BJ (cell line): Measurements from ENCODE around the gene RCOR1. TPM values are rescaled to one million over a fixed set of nuclear protein-coding genes. Genes with fewer than 3 reads are reported as not detected.

ENCODE experiments used
- CTCF ChIA-PET: fragments of 350-600 bp; formaldehyde crosslinking; extraction: SDS; loops from one replicate; lab custom pipeline; 2021; ENCODE audit warnings: antibody characterized with exemption, inconsistent platforms; lab: Yijun Ruan, JAX
- POLR2A ChIA-PET: fragments of 300-600 bp; sonication (Branson Sonifier 250); formaldehyde crosslinking; extraction: SDS; loops from one replicate; lab custom pipeline; 2021; ENCODE audit warnings: antibody characterized with exemption; lab: Charles Lee
- DNase-seq: peaks from one replicate; pipeline ENCODE4 v3.0.0-alpha.2; 2011; ENCODE audit warnings: low read depth
- H3K27me3 ChIP-seq: 2 replicates; pipeline ENCODE4 v1.6.0; 2011; ENCODE audit warnings: low read length; ENCODE audit not compliant: control insufficient read depth, insufficient read depth
- H3K36me3 ChIP-seq: 2 replicates; pipeline ENCODE4 v1.5.1; 2011; ENCODE audit warnings: low read length; ENCODE audit not compliant: control insufficient read depth, insufficient read depth
- H3K4me3 ChIP-seq: 2 replicates; pipeline ENCODE4 v1.5.1; 2011; ENCODE audit warnings: low read depth, mild to moderate bottlenecking, control low read depth, low read length
- CTCF ChIP-seq: IDR thresholded peaks from 2 replicates; pipeline ENCODE4 v1.5.1; 2011; ENCODE audit warnings: low read depth, mild to moderate bottlenecking, control low read depth, inconsistent platforms, low read length, moderate library complexity; ENCODE audit not compliant: insufficient read depth
- polyA plus RNA-seq: library from polyadenylated mRNA; depleted of rRNA; stranded (reverse); fragments of >200 nt; gene quantifications from 2 replicates; pipeline ENCODE4 v1.2.3, GENCODE V29; 2011

Gene RCOR1
- polyA plus RNA-seq, 1 experiment, result 7.9 TPM

DNA sequence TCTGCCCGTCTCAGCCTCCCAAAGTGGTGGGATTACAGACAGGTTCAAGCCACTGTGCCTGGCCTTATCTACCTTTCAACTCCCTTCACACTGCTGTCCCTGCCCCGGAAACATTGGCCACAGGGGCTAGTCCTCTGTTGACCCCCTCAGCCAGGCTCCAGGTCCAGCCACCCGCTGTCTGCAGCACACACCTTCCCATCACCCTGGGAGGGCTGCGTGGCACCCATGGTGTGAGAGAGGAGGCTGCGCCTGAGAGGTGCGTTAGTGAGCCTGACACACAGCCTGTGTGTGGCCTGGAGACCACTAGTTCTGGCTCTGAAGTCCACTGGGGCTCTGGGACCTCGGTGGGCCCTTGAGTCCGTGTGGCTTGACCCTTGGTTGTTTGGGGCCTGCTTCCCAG lies 156.4 kb downstream of the RCOR1 start:
- no peak for DNase-seq
- no peaks in the 10 kb centered on the region for H3K27me3 ChIP-seq
- ChIA-PET CTCF (no interaction called here), POLR2A (interaction anchor here (0.6 kb wide), 1 partner anchor 549 kb away, joined by 3 read pairs; no protein-coding TSS in a partner anchor)
- peaks cover 3% of the 10 kb centered on the region; the same call in 1 of the 2 replicates for H3K36me3 ChIP-seq
- no peak overlapping the region for H3K4me3 ChIP-seq
- TF ChIP-seq CTCF, result no peak

DNA sequence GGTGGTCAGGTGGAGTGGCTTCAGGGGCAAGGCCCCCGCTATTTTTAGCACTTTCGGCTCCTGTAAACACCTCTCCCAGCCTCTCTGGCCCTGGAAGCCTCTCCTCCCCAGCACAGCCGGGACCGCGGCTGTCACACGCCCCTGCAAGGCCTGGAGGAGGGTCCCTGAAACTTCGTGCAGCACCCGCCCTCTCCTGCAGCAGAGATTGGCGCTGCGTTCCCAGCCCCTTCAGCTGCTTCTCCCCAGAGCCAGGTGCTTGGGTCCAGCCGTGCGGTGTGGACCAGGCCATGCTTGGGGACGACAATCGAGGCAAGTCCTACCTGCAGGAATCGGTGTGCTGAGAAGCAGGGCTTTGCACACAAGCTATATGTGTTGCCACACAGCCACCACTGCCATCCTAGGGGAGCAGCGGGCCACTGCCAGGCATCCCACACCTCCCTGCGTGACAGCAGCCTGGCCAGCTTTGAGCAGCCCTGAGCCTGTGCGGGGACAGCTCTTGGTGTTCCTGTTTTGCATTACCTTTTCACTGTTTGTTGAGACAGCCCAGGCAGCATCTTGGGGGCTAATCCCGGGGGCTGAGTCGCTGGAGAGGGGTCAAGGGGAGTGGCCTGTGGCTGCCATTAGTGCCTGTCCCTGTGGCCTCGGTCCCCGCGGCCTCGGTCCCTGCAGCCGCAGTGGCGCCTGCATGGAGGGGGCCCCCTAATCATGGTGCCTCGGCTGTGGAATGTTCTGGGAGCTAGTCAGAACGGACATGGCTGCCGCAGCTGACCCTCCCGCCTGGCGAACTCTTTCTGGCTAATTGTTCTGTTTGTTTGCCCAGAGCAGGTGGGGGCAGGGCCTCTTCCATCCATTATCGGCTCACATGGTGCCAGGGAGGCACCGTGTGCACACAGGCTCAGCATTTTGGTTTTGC lies 157.2 kb downstream of the RCOR1 start:
- CTCF ChIA-PET, result no interaction called here
- no peak for DNase-seq
- Histone ChIP-seq H3K36me3 (peaks cover 3% of the 10 kb centered on the region; the same call in 1 of the 2 replicates), H3K4me3 (no peak overlapping the region), H3K27me3 (no peaks in the 10 kb centered on the region)
- TF ChIP-seq CTCF, result no peak
- POLR2A ChIA-PET, result no interaction called here

- no peak for DNase-seq
- TF ChIP-seq CTCF, result no peak
- CTCF ChIA-PET, result no interaction called here
- Histone ChIP-seq H3K27me3 (no peaks in the 10 kb centered on the region), H3K36me3 (peaks cover 3% of the 10 kb centered on the region; the same call in 1 of the 2 replicates), H3K4me3 (no peak overlapping the region)
- POLR2A ChIA-PET, result no interaction called here
Observed at GRCh38 chr14:102750376-102750775, 157.9 kb downstream of the RCOR1 start.

- TF ChIP-seq CTCF, result no peak
- Histone ChIP-seq H3K27me3 (no peaks in the 10 kb centered on the region), H3K4me3 (no peak overlapping the region), H3K36me3 (peaks cover 3% of the 10 kb centered on the region; the same call in 1 of the 2 replicates)
- ChIA-PET POLR2A (no interaction called here), CTCF (interaction anchor here (0.9 kb wide), 1 partner anchor 8 kb away, joined by 3 read pairs; no protein-coding TSS in a partner anchor)
- DNase-seq, result no peak
Observed at GRCh38 chr14:102751088-102751487, 158.6 kb downstream of the RCOR1 start.

GRCh38 chr14:102752239-102752847 lies 159.9 kb downstream of the RCOR1 start:
- CTCF ChIA-PET, result no interaction called here
- no peak for DNase-seq
- Histone ChIP-seq H3K4me3 (no peak overlapping the region), H3K36me3 (peaks cover 1% of the 10 kb centered on the region; the same call in 1 of the 2 replicates), H3K27me3 (no peaks in the 10 kb centered on the region)
- no peak for TF ChIP-seq CTCF
- POLR2A ChIA-PET, result no interaction called here
